GM12865 (cell line): ENCODE measurements around the gene KIFC3.

Experiments used
- DNase-seq: peaks from one replicate; pipeline ENCODE4 v3.0.0; 2010; ENCODE audit warnings: low read depth
- H3K4me3 ChIP-seq: 2 replicates; pipeline ENCODE4 v1.5.1; 2011; ENCODE audit warnings: mild to moderate bottlenecking, low read depth, low read length, control low read depth
- TF ChIP-seq, protein P1 (sequence below): IDR thresholded peaks from 2 replicates; pipeline ENCODE4 v1.5.1; 2011; ENCODE audit warnings: low read length, control low read depth, low read depth, inconsistent platforms; ENCODE audit not compliant: insufficient read depth; ENCODE audit errors: missing control alignments

Gene KIFC3

DNA sequence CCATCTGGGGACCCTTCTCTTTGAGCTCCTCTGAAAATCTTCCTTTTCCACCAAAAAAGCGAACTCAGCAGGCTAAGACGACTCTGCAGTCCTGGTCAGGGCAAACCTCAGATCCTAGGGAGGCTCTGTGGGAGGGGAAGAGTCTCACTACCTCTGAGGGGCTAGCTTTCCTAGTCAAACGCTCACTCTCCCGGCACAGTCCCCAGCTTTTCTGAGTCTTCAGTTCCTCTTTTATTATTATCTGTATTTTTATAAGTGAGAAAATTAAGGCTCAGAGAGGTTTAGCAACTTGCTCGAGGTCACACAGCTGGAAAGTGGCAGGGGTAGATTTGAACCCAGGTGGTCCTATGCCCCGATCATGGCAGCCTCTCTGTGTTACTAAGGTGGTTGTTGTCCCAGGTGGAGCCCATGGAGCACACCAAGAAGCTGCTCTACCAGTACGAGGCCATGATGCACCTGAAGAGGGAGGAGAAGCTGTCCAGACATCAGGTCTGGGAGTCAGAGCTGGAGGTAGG, 75.8 kb downstream of the KIFC3 start:
- no peak for DNase-seq
- H3K4me3 ChIP-seq, result no peak overlapping the region

DNA sequence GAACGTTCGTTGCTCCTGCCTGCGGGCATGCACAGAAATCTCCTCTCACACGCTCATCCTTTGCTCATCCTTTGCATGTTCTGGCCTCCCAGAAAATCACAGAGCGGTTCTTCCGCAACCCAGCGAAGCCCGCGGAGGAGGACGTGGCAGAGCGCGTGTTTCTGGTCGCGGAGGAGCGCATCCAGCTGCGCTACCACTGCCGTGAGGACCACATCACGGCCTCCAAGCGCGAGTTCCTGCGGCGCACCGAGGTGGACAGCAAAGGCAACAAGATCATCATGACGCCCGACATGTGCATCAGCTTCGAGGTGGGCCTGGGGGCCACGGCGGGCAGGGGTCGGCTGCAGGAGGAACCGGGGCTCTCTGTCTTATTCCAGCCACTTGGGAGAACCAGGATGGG, 76.3 kb downstream of the KIFC3 start:
- no peak overlapping the region for H3K4me3 ChIP-seq
- no peak for DNase-seq
- TF ChIP-seq, protein P1, sequence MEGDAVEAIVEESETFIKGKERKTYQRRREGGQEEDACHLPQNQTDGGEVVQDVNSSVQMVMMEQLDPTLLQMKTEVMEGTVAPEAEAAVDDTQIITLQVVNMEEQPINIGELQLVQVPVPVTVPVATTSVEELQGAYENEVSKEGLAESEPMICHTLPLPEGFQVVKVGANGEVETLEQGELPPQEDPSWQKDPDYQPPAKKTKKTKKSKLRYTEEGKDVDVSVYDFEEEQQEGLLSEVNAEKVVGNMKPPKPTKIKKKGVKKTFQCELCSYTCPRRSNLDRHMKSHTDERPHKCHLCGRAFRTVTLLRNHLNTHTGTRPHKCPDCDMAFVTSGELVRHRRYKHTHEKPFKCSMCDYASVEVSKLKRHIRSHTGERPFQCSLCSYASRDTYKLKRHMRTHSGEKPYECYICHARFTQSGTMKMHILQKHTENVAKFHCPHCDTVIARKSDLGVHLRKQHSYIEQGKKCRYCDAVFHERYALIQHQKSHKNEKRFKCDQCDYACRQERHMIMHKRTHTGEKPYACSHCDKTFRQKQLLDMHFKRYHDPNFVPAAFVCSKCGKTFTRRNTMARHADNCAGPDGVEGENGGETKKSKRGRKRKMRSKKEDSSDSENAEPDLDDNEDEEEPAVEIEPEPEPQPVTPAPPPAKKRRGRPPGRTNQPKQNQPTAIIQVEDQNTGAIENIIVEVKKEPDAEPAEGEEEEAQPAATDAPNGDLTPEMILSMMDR, result no peak

More for the DNA sequence above, 75.8 kb downstream of the KIFC3 start:
- TF ChIP-seq, protein P1, result no peak

DNA sequence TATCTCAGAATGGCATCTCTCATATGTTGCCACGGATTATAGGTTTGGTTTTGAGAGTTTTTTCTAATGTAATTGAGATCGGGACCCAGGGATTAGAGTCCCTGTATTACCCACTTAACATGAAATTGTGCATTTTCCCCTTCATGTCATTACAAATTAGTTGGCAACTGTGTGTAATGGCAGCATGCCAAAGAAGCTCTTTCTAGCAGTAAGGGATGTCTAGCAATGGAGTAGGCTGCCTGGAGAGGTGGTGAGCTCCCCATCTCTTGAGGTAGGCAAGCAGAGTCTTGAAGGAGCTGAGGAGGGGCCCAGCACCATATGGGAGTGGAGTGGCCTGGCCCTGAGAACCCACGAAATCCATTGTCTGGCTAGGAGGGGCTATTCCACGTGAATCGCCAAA, 76.7 kb downstream of the KIFC3 start:
- TF ChIP-seq, protein P1, result no peak
- H3K4me3 ChIP-seq, result no peak overlapping the region
- DNase-seq, result no peak

DNA sequence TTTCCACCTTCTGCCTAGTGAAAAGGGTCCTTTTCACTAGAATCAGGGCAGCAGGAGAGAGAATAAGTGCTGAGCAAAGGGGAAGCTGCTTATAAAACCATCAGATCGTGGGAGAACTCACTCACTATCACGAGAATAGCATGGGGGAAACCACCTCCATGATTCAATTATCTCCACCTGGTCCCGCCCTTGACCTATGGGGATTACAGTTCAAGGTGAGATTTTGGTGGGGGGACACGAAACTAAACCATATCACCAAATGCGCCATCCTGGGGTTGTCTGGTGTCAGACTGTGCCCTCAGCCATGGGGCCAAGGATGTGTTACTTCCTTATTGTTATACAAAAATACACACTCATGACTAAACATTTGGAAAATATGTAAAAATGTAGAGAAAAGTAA, 77.1 kb downstream of the KIFC3 start:
- no peak for DNase-seq
- TF ChIP-seq, protein P1, result no peak
- no peak overlapping the region for H3K4me3 ChIP-seq

DNA sequence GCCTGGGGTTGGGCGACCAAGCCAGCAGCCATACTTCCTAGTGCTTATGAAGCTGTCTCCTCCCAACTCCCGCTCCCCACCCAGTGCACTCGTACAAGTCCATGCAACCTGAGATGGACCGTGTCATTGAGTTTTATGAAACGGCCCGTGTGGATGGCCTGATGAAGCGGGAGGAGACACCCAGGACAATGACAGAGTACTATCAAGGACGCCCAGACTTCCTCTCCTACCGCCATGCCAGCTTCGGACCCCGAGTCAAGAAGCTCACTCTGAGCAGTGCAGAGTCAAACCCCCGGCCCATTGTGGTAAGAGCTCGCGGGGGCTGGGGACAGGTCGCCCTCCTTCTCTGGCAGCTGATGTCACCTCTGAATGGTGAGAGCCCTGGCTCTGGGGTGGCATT, 77.8 kb downstream of the KIFC3 start:
- TF ChIP-seq, protein P1, result no peak
- no peak for DNase-seq
- no peak overlapping the region for H3K4me3 ChIP-seq

DNA sequence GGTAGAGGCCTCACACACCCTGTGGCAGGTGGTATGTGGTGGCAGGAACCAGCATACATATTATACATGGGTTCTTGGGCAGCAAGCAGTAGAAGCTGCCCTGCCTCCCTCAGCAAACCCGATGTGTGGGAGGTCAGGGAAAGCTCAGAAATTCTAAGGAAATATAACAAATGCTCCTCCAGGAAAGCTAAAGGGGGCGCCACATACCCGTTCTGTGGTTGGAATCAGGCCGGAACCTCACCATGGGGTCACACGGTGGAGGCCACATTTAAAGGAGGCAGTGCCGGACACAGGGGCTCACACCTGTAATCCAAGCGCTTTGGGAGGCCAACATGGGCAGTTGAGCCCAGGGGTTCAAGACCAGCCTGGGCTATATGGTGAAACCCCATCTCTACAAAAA, 79.1 kb downstream of the KIFC3 start:
- DNase-seq, result no peak
- TF ChIP-seq, protein P1, result no peak
- H3K4me3 ChIP-seq, result no peak overlapping the region

DNA sequence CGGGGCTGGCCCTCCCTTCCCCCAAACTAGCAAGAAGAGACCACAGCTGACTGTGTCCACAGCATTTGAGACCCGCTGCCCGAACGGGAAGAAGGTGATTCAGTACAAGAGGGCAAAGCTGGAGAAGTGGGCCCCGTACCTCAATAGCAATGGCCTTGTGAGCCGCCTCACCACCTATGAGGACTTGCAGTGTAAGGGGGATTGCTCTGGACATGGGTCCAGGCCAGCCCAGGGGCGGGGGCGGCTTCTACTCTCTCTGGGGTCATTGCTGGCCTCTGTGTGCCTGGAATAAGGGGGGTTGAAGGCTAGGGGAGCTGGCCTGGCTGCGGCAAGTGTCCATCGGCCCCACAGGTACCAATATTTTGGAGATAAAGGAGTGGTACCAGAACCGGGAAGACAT, 79.6 kb downstream of the KIFC3 start:
- no peak overlapping the region for H3K4me3 ChIP-seq
- DNase-seq, result no peak
- TF ChIP-seq, protein P1, result no peak
